ENCODE results near the gene SPINT3.

Gene SPINT3

GRCh38 chr20:45515147-45515913, at the start of gene SPINT3:
TSS of gene SPINT3 (minus strand) at chr20:45515622. CDS start at chr20:45515608, 14 bp downstream.
- no peak for DNase-seq

- DNase-seq, result no peak
Measured at GRCh38 chr20:45564760-45565276, 49.4 kb upstream of the SPINT3 start.

GRCh38 chr20:45555198-45555597, 39.8 kb upstream of the SPINT3 start:
- no peak for DNase-seq

GRCh38 chr20:45552456-45552855, 37.0 kb upstream of the SPINT3 start:
- DNase-seq, result no peak

GRCh38 chr20:45550765-45551164, 35.3 kb upstream of the SPINT3 start:
- no peak for DNase-seq

- no peak for DNase-seq
Measured at GRCh38 chr20:45548410-45548809, 33.0 kb upstream of the SPINT3 start.

- DNase-seq, result no peak
Measured at GRCh38 chr20:45547206-45547770, 31.9 kb upstream of the SPINT3 start, which contains the start of gene EPPIN. TSS of gene EPPIN (minus strand) at chr20:45547401. CDS start at chr20:45547357, 44 bp downstream.

GRCh38 chr20:45545754-45546453, 30.5 kb upstream of the SPINT3 start:
- DNase-seq, result no peak

GRCh38 chr20:45545351-45545750, 29.9 kb upstream of the SPINT3 start:
- no peak for DNase-seq

- no peak for DNase-seq
Measured at GRCh38 chr20:45539382-45539781, 24.0 kb upstream of the SPINT3 start, which contains the start of gene WFDC6. TSS of gene WFDC6 (minus strand) at chr20:45539482. CDS start at chr20:45539407, 75 bp downstream.

GRCh38 chr20:45538209-45538799, 22.9 kb upstream of the SPINT3 start:
- DNase-seq, result no peak

GRCh38 chr20:45527294-45527693, 11.9 kb upstream of the SPINT3 start:
- no peak for DNase-seq

GRCh38 chr20:45523821-45524220, 8.4 kb upstream of the SPINT3 start:
- no peak for DNase-seq

GRCh38 chr20:45518282-45518681, 2.9 kb upstream of the SPINT3 start:
- DNase-seq, result no peak

- no peak for DNase-seq
Measured at GRCh38 chr20:45510242-45510862, 5.1 kb downstream of the SPINT3 start.

- no peak for DNase-seq
Measured at GRCh38 chr20:45509091-45509490, 6.3 kb downstream of the SPINT3 start.

- no peak for DNase-seq
Measured at GRCh38 chr20:45508068-45508886, 7.1 kb downstream of the SPINT3 start.

GRCh38 chr20:45507011-45507820, 8.2 kb downstream of the SPINT3 start:
- DNase-seq, result no peak

GRCh38 chr20:45506398-45506797, 9.0 kb downstream of the SPINT3 start:
- DNase-seq, result no peak

- DNase-seq, result no peak
Measured at GRCh38 chr20:45503403-45503802, 12.0 kb downstream of the SPINT3 start.

- no peak for DNase-seq
Measured at GRCh38 chr20:45502561-45502960, 12.9 kb downstream of the SPINT3 start.

Data from NCI-H524 treated with DMSO at 0.1 percent for 48 hours (cell line).